HepG2 (cell line): Measurements from ENCODE around the gene MST1R. TPM values are rescaled to one million over a fixed set of nuclear protein-coding genes. Genes with fewer than 3 reads are reported as not detected.

ENCODE experiments used
- EHMT2 ChIP-seq: fragments of 200-600 bp; sonication (generic); IDR thresholded peaks from 2 replicates; pipeline ENCODE4 v1.7.0; 2017; ENCODE audit warnings: antibody characterized with exemption, low read depth, low read length, borderline replicate concordance
- KDM2A ChIP-seq: sonication (generic); formaldehyde crosslinking; IDR thresholded peaks from 2 replicates; pipeline ENCODE4 v1.4.0; 2020; ENCODE audit warnings: low read depth, missing genetic modification reagents, borderline replicate concordance
- KLF11 ChIP-seq: IDR thresholded peaks from 2 replicates; pipeline ENCODE4 v1.6.1; 2016; ENCODE audit warnings: missing compliant biosample characterization
- LRRFIP1 ChIP-seq: sonication (generic); formaldehyde crosslinking; conservative IDR thresholded peaks from 2 replicates; pipeline ENCODE4 v1.4.0; 2020; ENCODE audit warnings: missing genetic modification reagents
- MED8 ChIP-seq: sonication (generic); formaldehyde crosslinking; IDR thresholded peaks from 2 replicates; pipeline ENCODE4 v1.8.1; 2023; ENCODE audit warnings: mild to moderate bottlenecking, missing genetic modification reagents; ENCODE audit not compliant: insufficient replicate concordance
- MXD4 ChIP-seq: IDR thresholded peaks from 2 replicates; pipeline ENCODE4 v1.6.1; 2016; ENCODE audit warnings: mild to moderate bottlenecking, missing biosample characterization, missing genetic modification reagents
- PBX3 ChIP-seq: sonication (generic); formaldehyde crosslinking; IDR thresholded peaks from 2 replicates; pipeline ENCODE4 v1.8.1; 2023; ENCODE audit warnings: missing genetic modification reagents, inconsistent platforms, borderline replicate concordance
- POGK ChIP-seq: sonication (generic); formaldehyde crosslinking; conservative IDR thresholded peaks from 2 replicates; pipeline ENCODE4 v1.8.0; 2022; ENCODE audit warnings: mild to moderate bottlenecking, moderate library complexity, missing genetic modification reagents
- PRDM4 ChIP-seq: sonication (generic); formaldehyde crosslinking; IDR thresholded peaks from 2 replicates; pipeline ENCODE4 v1.9.0; 2021; ENCODE audit warnings: missing genetic modification reagents, borderline replicate concordance
- REXO4 ChIP-seq: sonication (generic); formaldehyde crosslinking; IDR thresholded peaks from 2 replicates; pipeline ENCODE4 v1.8.0; 2022; ENCODE audit warnings: missing genetic modification reagents, mild to moderate bottlenecking, borderline replicate concordance
- SMARCC2 ChIP-seq: fragments of 450-650 bp; IDR thresholded peaks from 2 replicates; pipeline ENCODE4 v1.6.1; 2017; ENCODE audit warnings: antibody characterized with exemption, mild to moderate bottlenecking
- SP5 ChIP-seq: IDR thresholded peaks from 2 replicates; pipeline ENCODE4 v1.6.1; 2016; ENCODE audit warnings: low read depth, borderline replicate concordance
- TAF1 ChIP-seq: sonication (generic); formaldehyde crosslinking; IDR thresholded peaks from 2 replicates; pipeline ENCODE4 v1.4.0; 2020; ENCODE audit warnings: missing genetic modification reagents
- TP53 ChIP-seq: sonication (generic); formaldehyde crosslinking; conservative IDR thresholded peaks from 2 replicates; pipeline ENCODE4 v1.4.0; 2020; ENCODE audit warnings: missing genetic modification reagents
- ZNF30 ChIP-seq: sonication (generic); formaldehyde crosslinking; IDR thresholded peaks from 2 replicates; pipeline ENCODE4 v1.5.0; 2020; ENCODE audit warnings: mild to moderate bottlenecking, missing genetic modification reagents
- ZNF816 ChIP-seq: sonication (generic); formaldehyde crosslinking; IDR thresholded peaks from 2 replicates; pipeline ENCODE4 v1.8.0; 2022; ENCODE audit warnings: missing genetic modification reagents, mild to moderate bottlenecking, borderline replicate concordance
- ZSCAN21 ChIP-seq: sonication (generic); formaldehyde crosslinking; IDR thresholded peaks from 2 replicates; pipeline ENCODE4 v1.8.0; 2022; ENCODE audit warnings: mild to moderate bottlenecking, missing genetic modification reagents, moderate library complexity, borderline replicate concordance
- ZSCAN30 ChIP-seq: sonication (generic); formaldehyde crosslinking; IDR thresholded peaks from 2 replicates; pipeline ENCODE4 v1.5.0; 2020; ENCODE audit warnings: mild to moderate bottlenecking, missing genetic modification reagents
- polyA plus RNA-seq, 8 experiments: library from polyadenylated mRNA; depleted of rRNA in 3 of 8; stranded (reverse) in 7 of 8; unstranded in 1 of 8; fragments of >200 nt; fragmentation: Illumina TruSeq in 4 of 8; extraction: Trizol in 4 of 8; gene quantifications; 2 replicates each; pipeline versions ENCODE4 v1.2.1 to v1.2.3, GENCODE V29; 2011 to 2016; ENCODE audit warnings: low read depth in 4 of 8, missing spikeins in 1 of 8, mixed read lengths in 1 of 8; ENCODE audit not compliant: insufficient read depth in 1 of 8
- total RNA-seq, 5 experiments: library from RNA; depleted of rRNA; stranded (reverse); fragments of >200 nt; fragmentation: Illumina TruSeq; extraction: Trizol; gene quantifications; 2 replicates each; pipeline ENCODE4 v1.2.3, GENCODE V29; 2016; ENCODE audit warnings: low read depth in 1 of 5
- TF ChIP-seq, protein P1 (sequence below): sonication (generic); formaldehyde crosslinking; IDR thresholded peaks from 2 replicates; pipeline ENCODE4 v1.4.0; 2020; ENCODE audit warnings: low read depth, mild to moderate bottlenecking, missing genetic modification reagents

MST1R gene
- total and polyA plus RNA-seq, 2 of the 13 experiments (the other 11 are each of a cell fraction or from before 2014, with no cell fraction given): 0.11 to 0.77 TPM

DNA sequence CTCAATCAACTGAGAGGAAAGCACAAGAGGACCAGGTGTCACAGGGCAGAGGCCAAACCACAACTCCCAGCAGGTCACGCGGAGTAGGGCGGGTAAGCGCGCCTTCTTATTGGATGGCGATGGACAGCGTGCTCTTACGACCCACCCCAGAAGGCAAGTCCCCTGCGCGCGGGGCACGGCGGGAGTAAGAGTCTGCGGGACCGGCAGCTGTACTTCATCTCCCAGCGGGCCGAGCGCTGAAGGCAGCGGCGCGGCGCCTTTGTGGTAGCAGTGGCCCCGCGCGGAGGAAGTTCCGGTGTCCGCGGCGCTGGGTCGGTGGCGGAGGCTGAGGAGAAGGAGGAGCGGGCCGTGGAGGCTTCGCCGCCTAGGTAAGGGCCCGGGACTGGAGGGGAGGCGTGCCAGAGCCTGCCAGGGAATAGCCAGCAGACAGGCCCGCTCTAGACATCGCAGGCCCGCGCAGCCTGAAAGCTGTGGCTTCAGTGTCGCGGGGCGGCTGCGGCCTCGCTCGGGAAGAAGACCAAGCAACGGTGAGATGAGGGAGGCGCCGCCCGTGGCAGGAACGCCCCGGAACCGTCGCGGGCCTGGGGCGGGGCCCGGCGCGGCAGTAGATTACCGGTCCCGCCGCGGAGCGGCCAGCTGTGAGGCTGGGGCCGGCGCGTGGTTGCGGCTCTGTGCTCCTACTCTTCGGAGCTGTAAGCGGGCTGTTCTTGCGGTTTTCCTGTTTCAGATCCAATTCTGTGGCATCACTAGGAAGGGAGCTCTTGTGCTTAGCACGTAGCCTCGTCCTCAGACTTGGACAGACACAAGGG lies 36.4 kb upstream of the MST1R start, which contains the start of gene RBM6 (continued):
- TF ChIP-seq LRRFIP1: no peak
- TF ChIP-seq MXD4: peak; percentile 92
- peak; percentile 73 for TF ChIP-seq MED8
- TF ChIP-seq EHMT2: no peak; the same call in 1 of the 2 replicates
- no peak for TF ChIP-seq ZSCAN30 (CRISPR knock-in tag)
- no peak for TF ChIP-seq PRDM4 (CRISPR knock-in tag)
- TF ChIP-seq SP5 (CRISPR knock-in tag): peak; percentile 64; the same call in 1 of the 2 replicates
- peak; percentile 75; the same call in 1 of the 2 replicates for TF ChIP-seq TP53
- TF ChIP-seq, protein P1, sequence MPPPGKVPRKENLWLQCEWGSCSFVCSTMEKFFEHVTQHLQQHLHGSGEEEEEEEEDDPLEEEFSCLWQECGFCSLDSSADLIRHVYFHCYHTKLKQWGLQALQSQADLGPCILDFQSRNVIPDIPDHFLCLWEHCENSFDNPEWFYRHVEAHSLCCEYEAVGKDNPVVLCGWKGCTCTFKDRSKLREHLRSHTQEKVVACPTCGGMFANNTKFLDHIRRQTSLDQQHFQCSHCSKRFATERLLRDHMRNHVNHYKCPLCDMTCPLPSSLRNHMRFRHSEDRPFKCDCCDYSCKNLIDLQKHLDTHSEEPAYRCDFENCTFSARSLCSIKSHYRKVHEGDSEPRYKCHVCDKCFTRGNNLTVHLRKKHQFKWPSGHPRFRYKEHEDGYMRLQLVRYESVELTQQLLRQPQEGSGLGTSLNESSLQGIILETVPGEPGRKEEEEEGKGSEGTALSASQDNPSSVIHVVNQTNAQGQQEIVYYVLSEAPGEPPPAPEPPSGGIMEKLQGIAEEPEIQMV (CRISPR knock-in tag): no peak
- TF ChIP-seq SMARCC2: no peak
- TF ChIP-seq ZSCAN21 (CRISPR knock-in tag): peak; percentile 68
- peak; percentile 27 for TF ChIP-seq KLF11 (CRISPR knock-in tag)
- TF ChIP-seq PBX3: 0 out of 2 replicates have a peak, but pooled peaks have one; percentile 69
- peak; percentile 90 for TF ChIP-seq POGK
- TF ChIP-seq ZNF30 (CRISPR knock-in tag): no peak; the same call in 1 of the 2 replicates
- TF ChIP-seq KDM2A (CRISPR knock-in tag): peak; percentile 96
- peak; percentile 93 for TF ChIP-seq TAF1 (CRISPR knock-in tag)
- TF ChIP-seq REXO4 (CRISPR knock-in tag): no peak
- peak; percentile 81; the same call in 1 of the 2 replicates for TF ChIP-seq ZNF816 (CRISPR knock-in tag)
